AG09319 (cell line): ENCODE results near the gene RFPL1.

Experiments
- DNase-seq: peaks from one replicate; pipeline ENCODE4 v3.0.0-alpha.2; 2010; ENCODE audit warnings: low read depth; ENCODE audit errors: extremely low read depth
- CTCF ChIP-seq: IDR thresholded peaks from 2 replicates; pipeline ENCODE4 v1.5.1; 2011; ENCODE audit warnings: low read depth, mild to moderate bottlenecking, inconsistent platforms, low read length, moderate library complexity

Gene RFPL1

GRCh38 chr22:29457730-29458129 lies 19.3 kb downstream of the RFPL1 start:
- DNase-seq: no peak
- no peak for TF ChIP-seq CTCF

GRCh38 chr22:29458551-29458950 lies 20.2 kb downstream of the RFPL1 start:
- no peak for TF ChIP-seq CTCF
- no peak for DNase-seq

- no peak for DNase-seq
- no peak for TF ChIP-seq CTCF
Observed at GRCh38 chr22:29459773-29460172, 21.4 kb downstream of the RFPL1 start.

GRCh38 chr22:29461263-29461662 lies 22.9 kb downstream of the RFPL1 start:
- no peak for TF ChIP-seq CTCF
- DNase-seq: no peak

GRCh38 chr22:29463629-29464028 lies 25.2 kb downstream of the RFPL1 start:
- no peak for TF ChIP-seq CTCF
- no peak for DNase-seq

- DNase-seq: no peak
- TF ChIP-seq CTCF: no peak
Observed at GRCh38 chr22:29464581-29464980, 26.2 kb downstream of the RFPL1 start.

- DNase-seq: no peak
- no peak for TF ChIP-seq CTCF
Observed at GRCh38 chr22:29469755-29470154, 31.4 kb downstream of the RFPL1 start.
